Measurements from ENCODE around the gene SLC44A5.
"Not testable (repeated sequence)": the region's sequence is repeated elsewhere in the genome, so short reads cannot be mapped to it uniquely, and the experiment has no call there.

Gene SLC44A5

DNA sequence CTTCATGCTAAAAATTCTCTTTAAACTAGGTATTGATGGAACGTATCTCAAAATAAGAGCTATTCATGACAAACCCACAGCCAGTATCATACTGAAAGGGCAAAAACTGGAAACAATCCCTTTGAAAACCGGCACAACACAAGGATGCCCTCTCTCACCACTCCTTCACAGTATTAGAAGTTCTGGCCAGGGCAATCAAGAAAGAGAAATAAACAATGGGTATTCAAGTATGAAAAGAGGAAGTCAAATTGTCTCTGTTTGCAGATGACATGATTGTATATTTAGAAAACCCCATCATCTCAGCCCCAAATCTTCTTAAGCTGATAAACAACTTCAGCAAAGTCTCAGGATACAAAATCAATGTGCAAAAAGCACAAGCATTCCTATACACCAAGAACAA, 349.0 kb downstream of the SLC44A5 start:
- DNase-seq, result not testable (repeated sequence)

DNA sequence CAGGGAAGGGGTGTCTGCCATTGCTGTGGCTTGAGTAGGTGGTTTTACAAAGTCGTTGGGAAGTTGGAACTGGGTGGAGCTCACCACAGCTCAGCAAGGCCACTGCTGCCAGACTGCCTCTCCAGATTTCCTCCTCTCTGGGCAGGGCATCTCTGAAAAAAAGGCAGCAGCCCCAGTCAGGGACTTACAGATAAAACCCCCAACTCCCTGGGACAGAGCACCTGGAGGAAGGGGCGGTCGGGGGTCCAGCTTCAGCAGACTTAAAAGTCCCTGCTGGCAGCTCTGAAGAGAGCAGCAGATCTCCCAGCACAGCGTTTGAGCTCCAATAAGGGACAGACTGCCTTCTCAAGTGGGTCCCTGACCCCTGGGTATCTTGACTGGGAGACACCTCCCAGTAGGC, 352.6 kb downstream of the SLC44A5 start:
- no peak for DNase-seq

- no peak for DNase-seq
Observed at GRCh38 chr1:75257424-75257823, 353.5 kb downstream of the SLC44A5 start.

GRCh38 chr1:75250114-75250513, 360.8 kb downstream of the SLC44A5 start:
- DNase-seq, result not testable (repeated sequence)

GRCh38 chr1:75245239-75245638, 365.7 kb downstream of the SLC44A5 start:
- DNase-seq, result no peak

DNA sequence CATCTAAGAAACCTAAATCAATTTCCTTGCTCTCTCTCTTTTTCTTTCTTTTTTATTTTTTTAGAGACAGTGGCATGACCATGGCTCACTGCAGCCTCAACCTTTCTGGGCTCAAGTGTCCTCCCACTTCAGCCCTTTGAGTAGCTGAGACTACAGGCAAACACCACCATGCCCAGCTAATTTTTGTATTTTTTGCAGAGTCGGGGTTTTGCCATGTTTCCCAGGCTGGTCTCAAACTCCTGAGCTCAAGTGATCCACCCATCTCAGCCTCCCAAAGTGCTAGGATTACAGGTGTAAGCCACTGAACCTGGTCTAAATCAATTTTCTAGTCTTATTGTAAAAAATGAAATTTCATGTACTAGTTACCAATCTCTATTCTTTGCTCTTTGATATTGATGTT, 367.8 kb downstream of the SLC44A5 start:
- DNase-seq, result no peak

DNA sequence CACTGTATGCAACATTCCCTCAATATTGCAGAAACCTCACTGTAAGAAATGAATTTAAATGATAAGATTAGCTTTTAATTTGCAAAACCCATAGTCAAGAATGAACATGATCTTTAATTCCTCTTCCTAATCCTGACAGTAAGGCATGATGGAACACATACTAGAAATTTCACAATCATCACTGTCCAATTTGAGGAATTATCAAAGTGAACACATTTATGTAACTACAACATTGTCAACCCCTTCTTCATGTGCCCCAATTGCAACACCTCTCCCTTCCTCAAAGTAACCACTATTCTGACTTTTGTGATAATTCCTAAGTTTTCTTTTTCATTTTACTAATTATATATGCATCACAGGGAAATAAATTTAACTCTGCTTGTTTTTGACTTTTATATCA, 373.6 kb downstream of the SLC44A5 start:
- no peak for DNase-seq

- no peak for DNase-seq
Observed at GRCh38 chr1:75234562-75234961, 376.4 kb downstream of the SLC44A5 start.

DNA sequence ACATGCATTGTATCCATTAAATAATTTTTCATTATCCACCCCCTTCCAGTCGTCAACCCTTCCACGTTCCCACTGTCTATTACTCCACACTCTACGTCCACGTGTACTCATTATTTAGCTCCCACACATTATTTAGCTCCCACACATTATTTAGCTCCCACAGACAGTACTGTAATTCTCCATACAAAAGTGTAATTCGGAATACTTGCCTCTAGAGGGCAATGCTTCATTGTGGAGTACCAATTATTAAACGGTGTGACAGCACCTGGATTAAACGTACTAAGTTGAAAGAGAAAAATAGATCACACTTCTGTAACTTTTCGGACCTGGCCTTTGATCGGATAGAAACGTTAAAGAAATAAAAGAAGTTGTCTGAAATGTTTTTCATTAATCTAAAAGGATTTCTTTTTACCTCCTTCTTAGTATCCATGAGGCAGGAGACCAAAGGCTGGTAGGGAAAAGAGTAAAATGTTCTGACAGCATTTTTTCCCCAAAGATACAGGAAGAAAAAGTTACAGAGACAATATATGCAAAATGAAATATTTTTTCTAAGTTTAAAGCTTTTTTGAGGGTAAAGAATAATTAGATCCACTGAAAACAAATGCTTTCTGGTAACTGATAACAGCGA, 377.5 kb downstream of the SLC44A5 start:
- DNase-seq, result no peak

DNA sequence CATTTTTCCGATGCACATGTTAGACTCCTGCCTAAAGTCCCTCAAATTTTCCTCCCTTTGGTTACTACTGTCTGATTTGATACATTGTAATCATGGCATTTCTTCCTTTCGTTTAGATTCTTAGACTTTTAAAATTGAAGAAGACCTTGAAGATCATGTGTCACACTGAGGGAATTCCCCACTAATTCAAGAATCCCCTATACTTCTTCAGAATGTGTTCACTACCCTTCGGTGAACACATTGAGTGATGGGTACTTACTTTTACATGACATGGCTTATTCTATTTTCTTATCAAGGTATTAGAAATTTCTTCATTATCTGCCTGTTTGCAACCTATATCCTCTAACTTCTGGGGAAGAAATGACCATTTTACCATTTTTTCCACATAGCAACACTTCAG, 390.8 kb downstream of the SLC44A5 start:
- DNase-seq, result no peak

GRCh38 chr1:75214017-75214416, 396.9 kb downstream of the SLC44A5 start:
- DNase-seq, result no peak

DNA sequence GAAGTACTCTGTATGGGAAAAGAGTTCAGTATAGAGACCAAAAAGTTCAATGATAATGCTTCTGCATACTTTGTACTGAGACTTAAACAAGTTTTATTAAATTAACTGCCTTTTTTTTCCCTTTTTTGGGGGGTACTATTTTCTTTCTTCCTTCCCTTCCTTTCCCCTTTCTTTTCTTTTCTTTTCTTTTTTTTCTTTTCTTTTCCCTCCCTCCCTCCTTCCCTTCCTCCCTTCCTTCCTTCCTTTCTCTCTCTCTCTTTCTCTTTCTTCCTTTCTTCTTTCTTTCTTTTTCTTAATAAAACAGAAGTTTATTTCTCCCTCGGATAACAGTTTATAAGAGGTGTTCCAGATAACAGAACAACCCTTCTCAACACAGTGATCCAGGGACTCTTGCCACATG, 399.3 kb downstream of the SLC44A5 start:
- DNase-seq, result no peak

- DNase-seq, result no peak
Observed at GRCh38 chr1:75208862-75209261, 402.1 kb downstream of the SLC44A5 start.

- DNase-seq, result no peak
Observed at GRCh38 chr1:75203415-75204277, 407.3 kb downstream of the SLC44A5 start.

GRCh38 chr1:75202751-75203150, 408.2 kb downstream of the SLC44A5 start:
- no peak for DNase-seq

DNA sequence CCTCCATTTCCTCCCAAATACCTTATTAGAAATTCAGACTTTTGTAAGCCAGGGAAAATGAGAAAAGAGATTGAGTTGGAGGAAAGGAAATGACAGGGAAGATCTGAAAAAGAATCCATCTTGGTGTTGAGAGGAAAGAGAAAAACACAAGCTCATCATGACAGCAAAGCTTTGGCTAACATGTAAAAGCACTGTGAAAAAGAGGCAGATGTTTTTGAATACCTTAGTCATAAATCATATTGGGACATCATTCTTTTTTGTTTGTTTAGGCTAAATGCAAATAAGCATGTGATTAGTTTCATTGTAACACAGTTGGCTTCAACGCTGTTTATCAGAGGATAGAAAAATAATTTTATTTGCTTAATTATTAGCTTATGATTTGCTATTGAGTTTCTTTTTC, 412.2 kb downstream of the SLC44A5 start:
- no peak for DNase-seq

- no peak for DNase-seq
Observed at GRCh38 chr1:75198163-75198562, 412.8 kb downstream of the SLC44A5 start.

- no peak for DNase-seq
Observed at GRCh38 chr1:75188892-75189291, 422.0 kb downstream of the SLC44A5 start.

GRCh38 chr1:75181214-75181955, 429.5 kb downstream of the SLC44A5 start:
- DNase-seq, result not testable (repeated sequence)

GRCh38 chr1:75174031-75174760, 436.7 kb downstream of the SLC44A5 start:
- no peak for DNase-seq

DNA sequence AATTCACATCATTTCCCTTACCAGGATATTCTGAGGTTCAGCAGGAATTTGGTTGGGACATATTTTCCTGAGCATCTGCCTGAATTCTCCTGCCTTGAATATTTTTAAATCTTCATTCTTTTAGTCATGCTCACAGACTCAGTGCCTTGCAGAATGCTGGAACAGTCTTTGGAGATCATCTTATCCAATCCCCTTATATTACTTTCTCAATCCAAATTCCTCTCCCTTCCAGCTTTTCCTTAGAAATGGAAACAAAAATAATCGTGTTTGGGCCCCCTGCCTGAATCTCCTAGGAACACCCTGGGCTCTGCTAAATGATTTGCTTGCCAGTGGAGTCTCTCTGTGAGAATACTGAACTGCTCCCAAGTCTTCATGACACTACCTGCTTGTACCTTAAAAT, 438.4 kb downstream of the SLC44A5 start:
- no peak for DNase-seq

DNA sequence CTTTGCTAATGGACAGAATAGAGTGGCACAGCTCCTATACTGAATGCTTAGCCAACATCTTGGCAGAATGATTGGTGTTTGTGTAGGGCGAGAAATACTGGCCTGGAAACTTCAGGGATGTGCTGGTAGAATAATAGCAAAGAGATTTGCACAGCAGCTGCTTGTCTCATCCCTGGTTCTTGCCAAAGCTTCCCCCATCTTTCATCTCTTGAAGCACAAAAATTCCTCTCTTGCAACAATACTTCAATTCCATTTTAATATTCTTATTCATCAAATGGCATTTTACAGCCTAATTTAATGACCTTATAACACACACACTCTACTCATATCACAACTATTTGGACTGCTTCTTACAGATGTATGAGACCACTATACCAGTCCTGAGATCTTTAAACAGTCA, 439.0 kb downstream of the SLC44A5 start:
- no peak for DNase-seq

GRCh38 chr1:75170981-75171380, 439.9 kb downstream of the SLC44A5 start:
- no peak for DNase-seq
